GM15510 (cell line): ENCODE results near the gene YPEL2.

Source experiments
- POLR2A ChIP-seq: IDR thresholded peaks from 3 replicates; pipeline ENCODE4 v1.6.1; 2011; ENCODE audit warnings: borderline replicate concordance; ENCODE audit not compliant: insufficient read length; ENCODE audit errors: extremely low read depth

Gene YPEL2

DNA sequence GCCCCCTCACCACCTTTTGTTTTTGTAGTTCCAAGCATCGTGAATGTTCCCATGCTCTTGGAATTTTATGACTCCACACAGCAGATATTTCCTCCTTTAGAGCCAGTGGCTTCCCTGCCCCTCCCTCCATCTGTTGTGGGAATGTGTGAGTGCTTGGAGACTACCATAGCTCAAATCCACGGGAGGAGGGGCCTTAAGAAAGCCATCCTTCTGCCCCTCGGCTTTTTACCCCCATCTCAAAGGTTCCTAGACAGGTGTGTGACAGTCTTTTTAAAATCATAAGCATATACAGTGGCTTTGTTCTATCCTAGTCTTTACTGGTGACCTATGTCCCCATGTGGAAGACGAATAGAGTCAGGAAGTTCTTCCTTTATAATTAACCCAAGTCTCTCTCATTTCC, 47.2 kb downstream of the YPEL2 start:
- no peak for TF ChIP-seq POLR2A

DNA sequence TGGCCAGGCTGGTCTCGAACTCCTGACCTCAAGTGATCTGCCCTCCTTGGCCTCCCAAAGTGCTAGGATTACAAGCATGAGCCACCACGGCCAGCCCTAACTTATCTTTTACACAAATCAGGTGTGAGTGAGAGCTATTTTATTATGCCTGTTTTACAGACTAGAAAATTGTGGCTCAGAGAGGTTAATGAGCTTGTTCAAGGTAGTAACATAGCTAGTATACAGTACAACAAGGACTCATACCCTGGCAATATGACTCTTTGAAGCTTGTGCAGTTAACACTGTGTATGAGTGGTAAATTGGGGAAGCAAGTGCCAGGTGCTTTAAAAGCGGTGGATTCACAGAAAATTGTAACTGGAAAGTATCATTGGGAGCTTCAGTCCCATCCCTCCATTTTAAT, 49.0 kb downstream of the YPEL2 start:
- TF ChIP-seq POLR2A, result no peak

DNA sequence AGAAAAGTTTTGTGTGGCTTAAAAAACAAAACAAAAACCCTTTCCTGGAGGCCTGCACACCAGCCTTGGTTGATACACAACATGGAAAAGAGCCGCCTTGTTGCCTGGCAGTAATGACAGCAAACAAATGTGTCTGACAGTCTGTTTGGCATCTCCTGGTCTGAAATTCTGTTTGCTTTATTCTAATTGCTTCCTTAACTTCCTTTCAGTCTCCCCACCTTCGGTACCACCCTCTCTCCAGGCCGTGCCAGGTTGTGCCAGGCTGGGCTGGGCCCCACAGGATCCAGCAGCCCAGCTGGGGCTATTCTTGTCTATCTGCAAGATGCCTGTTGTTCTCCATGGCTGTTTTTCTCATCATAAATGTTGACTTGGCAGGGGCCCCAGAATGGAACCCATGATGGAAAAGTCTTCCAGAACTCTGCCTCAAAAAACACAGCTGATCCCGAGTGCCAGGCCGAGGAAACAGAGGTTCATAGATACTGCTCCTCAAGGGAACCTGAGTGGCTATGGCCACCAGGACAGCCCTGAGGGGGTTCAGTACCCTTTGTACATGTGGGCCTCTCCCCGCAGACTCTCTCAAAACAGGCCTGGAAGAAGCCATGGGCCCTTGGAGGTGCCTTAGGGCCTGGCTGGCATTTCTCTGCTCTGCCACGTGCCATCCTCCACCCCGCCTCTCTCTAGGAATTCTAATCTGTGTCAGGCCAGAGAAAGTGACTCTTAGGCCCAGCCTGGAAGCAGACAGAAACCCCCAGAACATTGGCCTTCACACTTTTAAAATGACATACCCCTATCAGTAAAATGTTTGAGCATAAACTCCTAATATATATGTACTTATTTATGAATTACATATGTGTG, 50.5 kb downstream of the YPEL2 start:
- no peak for TF ChIP-seq POLR2A

DNA sequence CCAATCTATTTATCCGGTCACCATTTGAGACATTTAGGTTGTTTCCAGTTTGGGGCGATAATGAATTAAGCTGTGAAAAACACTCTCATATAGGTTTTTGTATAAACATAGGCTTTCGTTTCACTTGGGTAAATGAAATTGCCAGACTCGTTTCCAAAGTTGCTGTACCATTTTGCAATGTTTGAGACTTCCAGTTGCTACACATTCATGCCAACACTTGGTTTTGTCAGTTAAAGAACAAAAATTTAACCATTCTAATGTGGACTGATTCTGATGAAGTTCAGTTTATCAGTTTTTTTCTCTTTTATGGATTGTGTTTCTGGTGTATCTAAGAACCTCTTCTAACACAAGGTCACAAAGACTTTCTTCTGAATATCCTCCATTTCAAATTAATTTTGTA, 52.4 kb downstream of the YPEL2 start:
- TF ChIP-seq POLR2A, result no peak

GRCh38 chr17:59387351-59388068, 56.1 kb downstream of the YPEL2 start:
- TF ChIP-seq POLR2A, result no peak

- TF ChIP-seq POLR2A, result no peak
These were observed 56.7 kb downstream of the YPEL2 start for GRCh38 chr17:59388069-59388556.

- no peak for TF ChIP-seq POLR2A
These were observed 57.6 kb downstream of the YPEL2 start for GRCh38 chr17:59389066-59389465.

DNA sequence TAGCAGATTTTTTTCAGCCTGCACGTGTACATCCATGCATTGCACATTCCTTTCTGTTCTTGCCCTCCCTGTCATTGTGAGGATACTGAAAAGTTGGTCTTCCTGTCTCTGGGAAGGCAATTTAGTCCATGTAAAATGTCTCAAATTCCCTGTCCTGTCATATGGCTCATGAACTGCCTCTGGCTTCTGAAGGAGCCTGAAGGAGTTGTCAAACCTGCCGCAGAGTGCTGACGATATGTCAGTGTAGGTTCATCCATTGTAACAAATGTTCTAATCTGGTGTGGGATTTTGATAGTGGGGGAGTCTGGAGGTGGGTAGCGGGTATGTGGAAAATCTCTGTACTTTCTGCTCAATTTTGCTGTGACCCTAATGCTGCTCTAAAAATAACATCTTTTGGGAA, 59.6 kb downstream of the YPEL2 start:
- no peak for TF ChIP-seq POLR2A

DNA sequence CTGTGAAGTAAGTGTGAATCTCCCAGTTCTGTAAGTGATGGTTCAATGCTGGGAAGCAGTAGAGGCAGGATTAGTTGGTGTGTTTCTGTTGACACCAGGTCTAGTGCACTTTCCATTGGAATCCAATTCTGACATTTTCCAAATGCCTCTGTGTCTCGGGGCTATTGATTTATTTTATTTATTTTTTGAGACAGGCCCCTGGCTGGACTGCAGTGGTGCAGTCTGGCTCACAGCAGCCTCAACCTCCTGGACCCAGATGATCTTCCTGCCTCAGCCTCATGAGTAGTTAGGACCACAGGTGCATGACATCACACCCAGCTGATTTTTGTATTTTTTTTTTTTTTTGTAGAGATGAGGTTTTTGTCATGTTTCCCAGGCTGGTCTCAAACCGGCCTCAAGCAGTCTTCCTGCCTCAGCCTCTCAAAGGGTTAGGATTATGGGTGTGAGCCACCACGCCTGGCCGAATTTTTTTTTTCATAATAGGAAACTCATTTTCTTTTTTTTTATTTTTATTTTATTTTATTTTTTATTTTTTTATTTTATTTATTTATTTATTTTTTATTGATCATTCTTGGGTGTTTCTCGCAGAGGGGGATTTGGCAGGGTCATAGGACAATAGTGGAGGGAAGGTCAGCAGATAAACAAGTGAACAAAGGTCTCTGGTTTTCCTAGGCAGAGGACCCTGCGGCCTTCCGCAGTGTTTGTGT, 61.7 kb downstream of the YPEL2 start:
- TF ChIP-seq POLR2A, result no peak

DNA sequence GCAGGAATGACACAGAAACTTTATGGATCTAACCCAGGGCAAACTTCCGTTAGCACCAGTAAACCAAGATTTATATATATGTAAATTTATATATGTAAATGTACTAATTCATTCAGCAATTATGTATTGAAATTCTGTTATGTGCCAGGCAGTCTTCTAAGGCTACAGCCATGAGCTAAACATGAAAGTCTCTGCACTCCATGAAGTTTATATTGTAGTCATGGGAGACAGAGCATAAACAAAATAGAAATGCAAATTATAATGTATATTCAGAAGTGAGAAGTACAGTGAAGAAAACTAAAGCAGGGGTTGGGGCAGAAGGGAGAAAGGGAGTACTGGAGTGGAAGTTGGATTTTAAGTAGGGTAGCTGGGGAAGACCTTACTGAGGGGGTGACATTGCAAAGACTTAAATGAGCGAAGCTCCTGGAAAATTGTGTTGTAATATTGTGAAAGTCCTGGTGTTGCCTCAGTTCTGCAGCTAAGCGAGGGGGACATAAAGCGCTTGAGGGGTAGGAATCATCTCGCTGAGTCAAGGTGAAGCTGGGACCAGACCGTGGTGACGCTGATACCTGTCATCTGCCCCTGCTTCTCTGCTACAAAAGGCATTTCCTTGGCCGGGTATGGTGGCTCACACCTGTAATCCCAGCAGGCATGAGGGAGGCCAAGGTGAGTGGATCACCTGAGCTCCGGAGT, 64.8 kb downstream of the YPEL2 start:
- TF ChIP-seq POLR2A, result no peak

DNA sequence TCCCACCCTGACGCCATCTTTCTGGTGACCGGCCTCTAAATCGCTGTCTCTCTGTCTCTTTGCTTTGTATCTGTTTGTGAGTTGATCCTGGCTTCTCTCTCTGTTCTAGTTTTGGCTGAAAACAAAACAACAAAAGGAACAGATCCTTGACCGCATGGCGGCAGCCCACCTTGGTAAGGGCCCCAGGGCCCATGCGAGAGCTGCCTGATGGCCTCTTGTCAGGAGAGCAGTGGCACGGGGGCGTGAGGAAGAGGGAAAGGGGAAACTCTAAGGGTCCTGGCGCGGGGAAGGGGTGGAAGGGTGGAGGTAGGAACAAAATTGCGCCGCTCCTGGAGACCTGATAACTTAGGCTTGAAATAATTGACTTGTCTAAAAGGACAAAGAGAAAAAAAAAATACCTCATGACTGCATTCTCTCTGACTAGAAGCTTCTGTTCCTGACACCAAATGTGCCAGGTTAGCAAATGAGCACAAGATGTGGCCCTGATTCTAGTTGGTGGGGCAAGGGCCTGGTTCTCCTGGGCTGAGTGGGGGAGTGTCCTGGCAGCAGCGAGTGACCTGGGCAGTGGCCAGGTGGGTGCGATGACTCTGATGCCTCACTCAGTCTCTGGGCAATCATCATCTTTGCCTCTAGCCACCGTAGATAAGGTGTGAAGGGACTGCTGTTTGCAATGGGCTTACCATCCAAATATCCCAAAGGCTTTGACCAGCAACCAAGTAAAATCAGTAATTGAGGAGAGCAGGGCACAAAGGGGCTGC, 66.0 kb downstream of the YPEL2 start:
- TF ChIP-seq POLR2A, result no peak

DNA sequence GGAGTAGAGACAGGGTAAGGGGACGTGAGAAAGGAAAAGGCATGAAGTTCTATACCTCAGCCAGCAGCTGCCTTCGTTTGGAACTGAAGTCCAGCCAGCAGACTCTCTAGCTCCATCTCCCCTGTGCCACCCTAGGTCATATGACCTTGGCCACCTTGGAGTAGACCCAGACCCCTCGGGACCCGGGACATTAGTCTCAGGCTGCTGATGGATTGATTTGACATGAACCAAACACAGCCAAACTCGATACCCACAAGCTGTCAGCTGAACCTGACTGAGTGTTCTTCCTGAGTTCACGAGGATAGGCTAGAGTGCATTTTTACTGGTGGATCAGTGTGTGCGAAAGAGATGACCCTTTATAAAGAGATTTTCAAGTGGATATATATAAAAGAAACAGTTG, 68.5 kb downstream of the YPEL2 start:
- TF ChIP-seq POLR2A, result no peak

DNA sequence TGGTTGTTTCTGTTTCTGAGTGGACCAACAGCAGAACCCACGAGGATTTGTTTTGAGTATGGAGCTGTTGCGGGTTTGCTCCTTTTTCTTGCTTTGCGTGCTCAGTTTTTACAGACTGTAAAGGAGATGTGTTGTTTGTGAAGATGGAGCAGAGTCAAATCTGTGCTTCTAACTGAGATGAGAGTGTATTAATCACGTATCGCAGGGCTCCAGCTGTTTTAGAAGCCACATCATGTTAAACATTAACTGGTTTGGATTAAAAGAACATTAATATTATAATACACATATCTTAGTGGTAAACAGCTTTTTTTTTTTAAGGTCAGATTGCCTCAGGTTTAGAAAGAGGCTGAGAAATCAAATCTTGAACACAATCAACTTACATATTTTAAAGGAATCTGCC, 69.4 kb downstream of the YPEL2 start:
- no peak for TF ChIP-seq POLR2A

- no peak for TF ChIP-seq POLR2A
These were observed 69.8 kb downstream of the YPEL2 start for GRCh38 chr17:59401274-59401673.
